ENCODE data around the gene LRIT3.

The LRIT3 gene

GRCh38 chr4:109916027-109916409 is 68.1 kb downstream of the LRIT3 start:
- Histone ChIP-seq H3K9me2 (replicated peaks; ENCODE audit: control insufficient read depth, low read length) (no peaks in the 10 kb centered on the region), H3K79me2 (ENCODE audit: control insufficient read depth, low read length) (no peaks in the 10 kb centered on the region), H3K27ac (ENCODE audit: low read depth, low read length) (no peak overlapping the region), H3K4me3 (ENCODE audit: low read length) (no peak overlapping the region), H3F3A (ENCODE audit: control insufficient read depth, insufficient read depth) (no peaks in the 10 kb centered on the region), H4K20me1 (ENCODE audit: control insufficient read depth, insufficient read depth, low read depth, low read length) (no peaks in the 10 kb centered on the region), H3K27me3 (ENCODE audit: control insufficient read depth, low read length) (peaks cover 3% of the 10 kb centered on the region; the same call in 1 of the 2 replicates), H3K4me2 (ENCODE audit: low read length) (no peak overlapping the region), H3K36me3 (ENCODE audit: control insufficient read depth, low read length) (no peaks in the 10 kb centered on the region), H3K4me1 (ENCODE audit: control insufficient read depth, low read length) (peaks cover 8% of the 10 kb centered on the region), H3K9me3 (ENCODE audit: control insufficient read depth, insufficient read depth, low read length) (no peaks in the 10 kb centered on the region)
- TF ChIP-seq CTCF (IDR thresholded peaks at IDR 0.05; ENCODE audit: low read depth, low read length, poor library complexity, severe bottlenecking) (no peak), EZH2phosphoT487 (IDR thresholded peaks at IDR 0.05; ENCODE audit: borderline replicate concordance, low read length) (no peak)

- no peak for TF ChIP-seq EZH2phosphoT487 (IDR thresholded peaks at IDR 0.05; ENCODE audit: borderline replicate concordance, low read length)
- no peak for TF ChIP-seq CTCF (IDR thresholded peaks at IDR 0.05; ENCODE audit: low read depth, low read length, poor library complexity, severe bottlenecking)
- no peaks in the 10 kb centered on the region for H4K20me1 ChIP-seq (ENCODE audit: control insufficient read depth, insufficient read depth, low read depth, low read length)
- H3K27ac ChIP-seq (ENCODE audit: low read depth, low read length): no peak overlapping the region
- H3K4me2 ChIP-seq (ENCODE audit: low read length): no peak overlapping the region
- no peaks in the 10 kb centered on the region for H3K36me3 ChIP-seq (ENCODE audit: control insufficient read depth, low read length)
- no peaks in the 10 kb centered on the region for H3K27me3 ChIP-seq (ENCODE audit: control insufficient read depth, low read length)
- H3K79me2 ChIP-seq (ENCODE audit: control insufficient read depth, low read length): no peaks in the 10 kb centered on the region
- H3K9me3 ChIP-seq (ENCODE audit: control insufficient read depth, insufficient read depth, low read length): no peaks in the 10 kb centered on the region
- no peaks in the 10 kb centered on the region for H3F3A ChIP-seq (ENCODE audit: control insufficient read depth, insufficient read depth)
- H3K9me2 ChIP-seq (replicated peaks; ENCODE audit: control insufficient read depth, low read length): no peaks in the 10 kb centered on the region
- no peak overlapping the region for H3K4me3 ChIP-seq (ENCODE audit: low read length)
- H3K4me1 ChIP-seq (ENCODE audit: control insufficient read depth, low read length): no peaks in the 10 kb centered on the region
Measured at GRCh38 chr4:109921384-109921808, 73.5 kb downstream of the LRIT3 start.
